Endodermal cell (in vitro differentiated cells): ENCODE data around the gene L1TD1. TPM values are rescaled to one million over a fixed set of nuclear protein-coding genes. Genes with fewer than 3 reads are reported as not detected.
A peak's percentile ranks its signal among the peaks of the same experiment; 100 is the strongest.

Experiments used
- DNase-seq: peaks from one replicate; pipeline ENCODE4 v3.0.0-alpha.2; 2017
- H3K27ac ChIP-seq: 2 replicates; pipeline ENCODE4 v1.5.1; 2013; ENCODE audit warnings: mild to moderate bottlenecking, low read depth, low read length, moderate library complexity
- H3K27me3 ChIP-seq: 2 replicates; pipeline ENCODE4 v1.6.1; 2013; ENCODE audit warnings: mild to moderate bottlenecking, low read length, moderate library complexity; ENCODE audit not compliant: insufficient read depth, control insufficient read depth, poor library complexity, severe bottlenecking
- H3K36me3 ChIP-seq: 2 replicates; pipeline ENCODE4 v1.7.0; 2013; ENCODE audit warnings: mild to moderate bottlenecking, low read length, moderate library complexity; ENCODE audit not compliant: control insufficient read depth, insufficient read depth
- H3K4me1 ChIP-seq: one replicate; pipeline ENCODE4 v1.7.0; 2013; ENCODE audit warnings: low read length; ENCODE audit not compliant: control insufficient read depth, insufficient read depth
- H3K4me3 ChIP-seq: 2 replicates; pipeline ENCODE4 v1.5.1; 2013; ENCODE audit warnings: mild to moderate bottlenecking, low read length, moderate library complexity
- H3K9ac ChIP-seq: 2 replicates; pipeline ENCODE4 v1.6.1; 2013; ENCODE audit warnings: mild to moderate bottlenecking, low read length, moderate library complexity; ENCODE audit not compliant: poor library complexity, severe bottlenecking; ENCODE audit errors: extremely low read depth
- H3K9me3 ChIP-seq: 2 replicates; pipeline ENCODE4 v1.6.1; 2013; ENCODE audit warnings: mild to moderate bottlenecking, low read length, moderate library complexity; ENCODE audit not compliant: control insufficient read depth
- H3K27ac Mint-ChIP-seq: 2 replicates; pipeline ENCODE4 v1.8.0; 2020; ENCODE audit warnings: mixed read lengths
- H3K27me3 Mint-ChIP-seq: 2 replicates; pipeline ENCODE4 v1.8.0; 2021; ENCODE audit warnings: mild to moderate bottlenecking, mixed read lengths; ENCODE audit not compliant: insufficient read depth
- H3K36me3 Mint-ChIP-seq: 2 replicates; pipeline ENCODE4 v1.8.0; 2020; ENCODE audit warnings: low read depth, mixed read lengths
- H3K4me1 Mint-ChIP-seq: 2 replicates; pipeline ENCODE4 v1.8.0; 2020; ENCODE audit warnings: mixed read lengths
- H3K4me3 Mint-ChIP-seq: 2 replicates; pipeline ENCODE4 v1.8.0; 2020; ENCODE audit warnings: mild to moderate bottlenecking, moderate library complexity, mixed read lengths
- H3K9me3 Mint-ChIP-seq: 2 replicates; pipeline ENCODE4 v1.8.0; 2020; ENCODE audit warnings: mild to moderate bottlenecking, mixed read lengths
- WGBS, 2 experiments: methylation state at CpG; one replicate each; pipeline versions ENCODE4 v1.1.5 to v1.1.7; 2013; ENCODE audit warnings: missing lambda C conversion rate in 2 of 2, mixed read lengths in 1 of 2; ENCODE audit not compliant: insufficient coverage in 1 of 2, insufficient read length in 1 of 2; 5-methylcytosine and 5-hydroxymethylcytosine counted together
- total RNA-seq, 2 donors: library from RNA; stranded (reverse); fragmentation: NEBNext Ultra II Directional in 1 of 2; extraction: Animal tissue kit (Norgen Biotek cat#: 25700) in 1 of 2; gene quantifications; 2 replicates in 1 of 2; 3 replicates in 1 of 2; pipeline ENCODE4 v1.2.1, GENCODE V29; 2021
- TF ChIP-seq, protein P1 (sequence below): fragments of 200-600 bp; sonication (generic); conservative IDR thresholded peaks from 2 replicates; pipeline ENCODE4 v1.5.0; 2021; ENCODE audit warnings: antibody characterized with exemption, mild to moderate bottlenecking

The L1TD1 gene
- total RNA-seq, 2 donors from 2014 or later, result 66.7 to 200 TPM

DNA sequence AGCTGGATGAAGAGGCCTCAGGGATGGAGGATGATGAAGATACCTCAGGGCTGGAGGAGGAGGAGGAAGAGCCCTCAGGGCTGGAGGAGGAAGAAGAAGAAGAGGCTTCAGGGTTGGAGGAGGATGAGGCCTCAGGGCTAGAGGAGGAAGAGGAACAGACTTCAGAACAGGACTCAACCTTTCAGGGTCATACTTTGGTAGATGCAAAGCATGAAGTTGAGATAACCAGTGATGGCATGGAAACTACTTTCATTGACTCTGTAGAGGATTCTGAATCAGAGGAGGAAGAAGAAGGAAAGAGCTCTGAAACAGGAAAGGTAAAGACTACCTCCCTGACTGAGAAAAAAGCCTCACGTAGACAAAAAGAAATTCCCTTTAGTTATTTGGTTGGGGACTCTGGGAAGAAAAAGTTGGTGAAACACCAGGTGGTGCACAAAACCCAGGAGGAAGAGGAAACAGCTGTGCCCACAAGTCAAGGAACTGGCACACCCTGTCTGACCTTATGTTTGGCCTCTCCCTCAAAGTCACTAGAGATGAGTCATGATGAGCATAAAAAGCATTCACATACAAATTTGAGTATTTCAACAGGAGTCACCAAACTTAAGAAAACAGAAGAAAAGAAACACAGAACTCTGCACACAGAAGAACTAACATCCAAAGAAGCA, 15.4 kb downstream of the L1TD1 start:
- H3K27ac Mint-ChIP-seq, result no peak overlapping the region
- Histone ChIP-seq H3K36me3 (peaks cover 64% of the 10 kb centered on the region), H3K27me3 (no peaks in the 10 kb centered on the region), H3K4me3 (peak overlapping the region; percentile 17), H3K27ac (no peak overlapping the region), H3K9ac (no peak overlapping the region), H3K9me3 (peaks cover 54% of the 10 kb centered on the region), H3K4me1 (no peaks in the 10 kb centered on the region)
- 97% methylated on average over 1 of the region's 1 CpG; no CpG with 5 or more reads in 1 of the 2 experiments for WGBS, 2 experiments
- H3K4me1 Mint-ChIP-seq, result peaks cover 18% of the 10 kb centered on the region
- peak; percentile 29 for DNase-seq
- H3K36me3 Mint-ChIP-seq, result peaks cover 78% of the 10 kb centered on the region
- H3K9me3 Mint-ChIP-seq, result peaks cover 31% of the 10 kb centered on the region
- no peaks in the 10 kb centered on the region for H3K27me3 Mint-ChIP-seq
- H3K4me3 Mint-ChIP-seq, result no peak overlapping the region
- TF ChIP-seq, protein P1, sequence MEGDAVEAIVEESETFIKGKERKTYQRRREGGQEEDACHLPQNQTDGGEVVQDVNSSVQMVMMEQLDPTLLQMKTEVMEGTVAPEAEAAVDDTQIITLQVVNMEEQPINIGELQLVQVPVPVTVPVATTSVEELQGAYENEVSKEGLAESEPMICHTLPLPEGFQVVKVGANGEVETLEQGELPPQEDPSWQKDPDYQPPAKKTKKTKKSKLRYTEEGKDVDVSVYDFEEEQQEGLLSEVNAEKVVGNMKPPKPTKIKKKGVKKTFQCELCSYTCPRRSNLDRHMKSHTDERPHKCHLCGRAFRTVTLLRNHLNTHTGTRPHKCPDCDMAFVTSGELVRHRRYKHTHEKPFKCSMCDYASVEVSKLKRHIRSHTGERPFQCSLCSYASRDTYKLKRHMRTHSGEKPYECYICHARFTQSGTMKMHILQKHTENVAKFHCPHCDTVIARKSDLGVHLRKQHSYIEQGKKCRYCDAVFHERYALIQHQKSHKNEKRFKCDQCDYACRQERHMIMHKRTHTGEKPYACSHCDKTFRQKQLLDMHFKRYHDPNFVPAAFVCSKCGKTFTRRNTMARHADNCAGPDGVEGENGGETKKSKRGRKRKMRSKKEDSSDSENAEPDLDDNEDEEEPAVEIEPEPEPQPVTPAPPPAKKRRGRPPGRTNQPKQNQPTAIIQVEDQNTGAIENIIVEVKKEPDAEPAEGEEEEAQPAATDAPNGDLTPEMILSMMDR, result no peak

DNA sequence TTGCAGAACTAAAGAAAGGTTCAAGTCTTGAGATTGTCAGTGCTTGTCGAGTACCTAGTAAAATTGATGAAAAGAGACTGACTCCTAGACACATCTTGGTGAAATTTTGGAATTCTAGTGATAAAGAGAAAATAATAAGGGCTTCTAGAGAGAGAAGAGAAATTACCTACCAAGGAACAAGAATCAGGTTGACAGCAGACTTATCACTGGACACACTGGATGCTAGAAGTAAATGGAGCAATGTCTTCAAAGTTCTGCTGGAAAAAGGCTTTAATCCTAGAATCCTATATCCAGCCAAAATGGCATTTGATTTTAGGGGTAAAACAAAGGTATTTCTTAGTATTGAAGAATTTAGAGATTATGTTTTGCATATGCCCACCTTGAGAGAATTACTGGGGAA, 16.3 kb downstream of the L1TD1 start:
- H3K27ac Mint-ChIP-seq, result no peak overlapping the region
- TF ChIP-seq, protein P1, result no peak

GRCh38 chr1:62212411-62212810, 17.8 kb downstream of the L1TD1 start:
- peaks cover 44% of the 10 kb centered on the region for H3K36me3 ChIP-seq
- Mint-ChIP-seq H3K9me3 (peaks cover 30% of the 10 kb centered on the region), H3K27me3 (no peaks in the 10 kb centered on the region), H3K36me3 (peaks cover 68% of the 10 kb centered on the region), H3K27ac (no peak overlapping the region), H3K4me1 (peaks cover 12% of the 10 kb centered on the region), H3K4me3 (no peak overlapping the region)
- no peaks in the 10 kb centered on the region for H3K27me3 ChIP-seq
- TF ChIP-seq, protein P1, result no peak
- no peak overlapping the region for H3K9ac ChIP-seq
- H3K9me3 ChIP-seq, result peaks cover 43% of the 10 kb centered on the region
- H3K4me3 ChIP-seq, result no peak overlapping the region
- DNase-seq, result peak; percentile 54
- no peaks in the 10 kb centered on the region for H3K4me1 ChIP-seq
- H3K27ac ChIP-seq, result no peak overlapping the region
- WGBS, 2 experiments, result 79 to 91% methylated on average over 3 to 6 of the region's 6 CpGs

More for the DNA sequence above, 16.3 kb downstream of the L1TD1 start:
- Histone ChIP-seq H3K27ac (no peak overlapping the region), H3K4me1 (no peaks in the 10 kb centered on the region), H3K9me3 (peaks cover 50% of the 10 kb centered on the region), H3K4me3 (no peak overlapping the region), H3K36me3 (peaks cover 58% of the 10 kb centered on the region), H3K27me3 (no peaks in the 10 kb centered on the region), H3K9ac (no peak overlapping the region)
- peaks cover 31% of the 10 kb centered on the region for H3K9me3 Mint-ChIP-seq
- no peak for DNase-seq
- H3K4me3 Mint-ChIP-seq, result no peak overlapping the region
- H3K4me1 Mint-ChIP-seq, result peaks cover 18% of the 10 kb centered on the region
- 98 to 100% methylated on average over 1 of the region's 1 CpG for WGBS, 2 experiments
- H3K36me3 Mint-ChIP-seq, result peaks cover 76% of the 10 kb centered on the region
- H3K27me3 Mint-ChIP-seq, result no peaks in the 10 kb centered on the region
